ENCODE measurements around the gene PARVA. TPM values are rescaled to one million over a fixed set of nuclear protein-coding genes. Genes with fewer than 3 reads are reported as not detected.

Gene PARVA
- total RNA-seq, 1 experiment from 2014 or later = 59.9 TPM

- Histone ChIP-seq H3K27me3 (replicated peaks) (no peaks in the 10 kb centered on the region), H3K27ac (no peak overlapping the region), H3K4me3 (no peak overlapping the region), H3K4me1 (replicated peaks) (peaks cover 42% of the 10 kb centered on the region), H3K9me3 (replicated peaks) (0 out of 2 replicates have a peak, but pooled peaks cover 2% of the 10 kb centered on the region), H3K36me3 (peaks cover 29% of the 10 kb centered on the region)
- no peak for DNase-seq (ENCODE audit: low read depth in 1 of 2, low spot score in 2 of 2)
These were observed 58.9 kb downstream of the PARVA start for GRCh38 chr11:12436266-12436665.

- DNase-seq (ENCODE audit: low read depth in 1 of 2, low spot score in 2 of 2) = no peak
- H3K27ac ChIP-seq = no peak overlapping the region
- H3K4me3 ChIP-seq = no peak overlapping the region
- no peaks in the 10 kb centered on the region for H3K27me3 ChIP-seq (replicated peaks)
- H3K9me3 ChIP-seq (replicated peaks) = 0 out of 2 replicates have a peak, but pooled peaks cover 2% of the 10 kb centered on the region
- H3K36me3 ChIP-seq = peaks cover 36% of the 10 kb centered on the region
- H3K4me1 ChIP-seq (replicated peaks) = peaks cover 34% of the 10 kb centered on the region
These were observed 60.9 kb downstream of the PARVA start for GRCh38 chr11:12438291-12438690.

- H3K9me3 ChIP-seq (replicated peaks) = 0 out of 2 replicates have a peak, but pooled peaks cover 2% of the 10 kb centered on the region
- no peak for DNase-seq (ENCODE audit: low read depth in 1 of 2, low spot score in 2 of 2)
- no peak overlapping the region for H3K4me3 ChIP-seq
- H3K36me3 ChIP-seq = peaks cover 38% of the 10 kb centered on the region
- H3K27me3 ChIP-seq (replicated peaks) = no peaks in the 10 kb centered on the region
- no peak overlapping the region for H3K27ac ChIP-seq
- H3K4me1 ChIP-seq (replicated peaks) = peaks cover 21% of the 10 kb centered on the region
These were observed 62.2 kb downstream of the PARVA start for GRCh38 chr11:12439615-12440014.

GRCh38 chr11:12440565-12440964, 63.2 kb downstream of the PARVA start:
- Histone ChIP-seq H3K9me3 (replicated peaks) (0 out of 2 replicates have a peak, but pooled peaks cover 2% of the 10 kb centered on the region), H3K4me1 (replicated peaks) (peaks cover 17% of the 10 kb centered on the region), H3K27me3 (replicated peaks) (no peaks in the 10 kb centered on the region), H3K36me3 (peaks cover 31% of the 10 kb centered on the region), H3K4me3 (no peak overlapping the region), H3K27ac (no peak overlapping the region)
- no peak for DNase-seq (ENCODE audit: low read depth in 1 of 2, low spot score in 2 of 2)

GRCh38 chr11:12441231-12441861, 64.0 kb downstream of the PARVA start:
- Histone ChIP-seq H3K4me3 (no peak overlapping the region), H3K9me3 (replicated peaks) (0 out of 2 replicates have a peak, but pooled peaks cover 2% of the 10 kb centered on the region), H3K27me3 (replicated peaks) (no peaks in the 10 kb centered on the region), H3K36me3 (peaks cover 30% of the 10 kb centered on the region), H3K4me1 (replicated peaks) (peaks cover 17% of the 10 kb centered on the region), H3K27ac (no peak overlapping the region)
- peak in 1 of 2 experiments; percentile 36 for DNase-seq (ENCODE audit: low read depth in 1 of 2, low spot score in 2 of 2)

- no peak for DNase-seq (ENCODE audit: low read depth in 1 of 2, low spot score in 2 of 2)
- Histone ChIP-seq H3K36me3 (peaks cover 21% of the 10 kb centered on the region), H3K4me3 (no peak overlapping the region), H3K27me3 (replicated peaks) (no peaks in the 10 kb centered on the region), H3K4me1 (replicated peaks) (peaks cover 22% of the 10 kb centered on the region), H3K27ac (no peak overlapping the region), H3K9me3 (replicated peaks) (0 out of 2 replicates have a peak, but pooled peaks cover 2% of the 10 kb centered on the region)
These were observed 67.2 kb downstream of the PARVA start for GRCh38 chr11:12444601-12445000.

GRCh38 chr11:12445001-12445400, 67.6 kb downstream of the PARVA start:
- Histone ChIP-seq H3K9me3 (replicated peaks) (0 out of 2 replicates have a peak, but pooled peaks cover 2% of the 10 kb centered on the region), H3K36me3 (peaks cover 21% of the 10 kb centered on the region), H3K4me3 (no peak overlapping the region), H3K4me1 (replicated peaks) (peaks cover 26% of the 10 kb centered on the region), H3K27me3 (replicated peaks) (no peaks in the 10 kb centered on the region), H3K27ac (no peak overlapping the region)
- no peak for DNase-seq (ENCODE audit: low read depth in 1 of 2, low spot score in 2 of 2)

- Histone ChIP-seq H3K27ac (no peak overlapping the region), H3K9me3 (replicated peaks) (no peaks in the 10 kb centered on the region), H3K4me3 (no peak overlapping the region), H3K36me3 (peaks cover 18% of the 10 kb centered on the region), H3K27me3 (replicated peaks) (no peaks in the 10 kb centered on the region), H3K4me1 (replicated peaks) (peaks cover 24% of the 10 kb centered on the region)
- DNase-seq (ENCODE audit: low read depth in 1 of 2, low spot score in 2 of 2) = no peak
These were observed 69.5 kb downstream of the PARVA start for GRCh38 chr11:12446863-12447262.

- Histone ChIP-seq H3K36me3 (peaks cover 12% of the 10 kb centered on the region), H3K27me3 (replicated peaks) (no peaks in the 10 kb centered on the region), H3K9me3 (replicated peaks) (no peaks in the 10 kb centered on the region), H3K4me1 (replicated peaks) (peaks cover 20% of the 10 kb centered on the region), H3K4me3 (no peak overlapping the region), H3K27ac (no peak overlapping the region)
- DNase-seq (ENCODE audit: low read depth in 1 of 2, low spot score in 2 of 2) = no peak
These were observed 71.0 kb downstream of the PARVA start for GRCh38 chr11:12448131-12448939.

- H3K27ac ChIP-seq = no peak overlapping the region
- H3K4me1 ChIP-seq (replicated peaks) = peaks cover 23% of the 10 kb centered on the region
- no peak overlapping the region for H3K4me3 ChIP-seq
- no peaks in the 10 kb centered on the region for H3K27me3 ChIP-seq (replicated peaks)
- H3K9me3 ChIP-seq (replicated peaks) = no peaks in the 10 kb centered on the region
- H3K36me3 ChIP-seq = peaks cover 2% of the 10 kb centered on the region
- peak in 1 of 2 experiments; percentile 37 for DNase-seq (ENCODE audit: low read depth in 1 of 2, low spot score in 2 of 2)
These were observed 72.8 kb downstream of the PARVA start for GRCh38 chr11:12449961-12450715.

- Histone ChIP-seq H3K27ac (no peak overlapping the region; the same call in 1 of the 2 replicates), H3K9me3 (replicated peaks) (no peaks in the 10 kb centered on the region), H3K4me1 (replicated peaks) (peaks cover 23% of the 10 kb centered on the region), H3K4me3 (no peak overlapping the region), H3K36me3 (peaks cover 2% of the 10 kb centered on the region; the same call in 1 of the 2 replicates), H3K27me3 (replicated peaks) (no peaks in the 10 kb centered on the region)
- DNase-seq (ENCODE audit: low read depth in 1 of 2, low spot score in 2 of 2) = no peak
These were observed 73.9 kb downstream of the PARVA start for GRCh38 chr11:12451179-12451814.

GRCh38 chr11:12453243-12453642, 75.9 kb downstream of the PARVA start:
- peaks cover 5% of the 10 kb centered on the region; the same call in 1 of the 2 replicates for H3K36me3 ChIP-seq
- no peak for DNase-seq (ENCODE audit: low read depth in 1 of 2, low spot score in 2 of 2)

GRCh38 chr11:12454782-12455181, 77.4 kb downstream of the PARVA start:
- H3K27me3 ChIP-seq (replicated peaks) = no peaks in the 10 kb centered on the region
- peaks cover 5% of the 10 kb centered on the region; the same call in 1 of the 2 replicates for H3K36me3 ChIP-seq
- no peaks in the 10 kb centered on the region for H3K9me3 ChIP-seq (replicated peaks)
- no peak overlapping the region for H3K27ac ChIP-seq
- DNase-seq (ENCODE audit: low read depth in 1 of 2, low spot score in 2 of 2) = no peak
- H3K4me3 ChIP-seq = no peak overlapping the region
- peaks cover 17% of the 10 kb centered on the region for H3K4me1 ChIP-seq (replicated peaks)

More at GRCh38 chr11:12453243-12453642, 75.9 kb downstream of the PARVA start:
- Histone ChIP-seq H3K4me1 (replicated peaks) (peaks cover 23% of the 10 kb centered on the region), H3K27ac (no peak overlapping the region), H3K9me3 (replicated peaks) (no peaks in the 10 kb centered on the region), H3K4me3 (no peak overlapping the region), H3K27me3 (replicated peaks) (no peaks in the 10 kb centered on the region)
